GM12875 (cell line): ENCODE results near the gene TRDN.

ENCODE experiments used
- H3K4me3 ChIP-seq: one replicate; pipeline ENCODE4 v1.5.1; 2011; ENCODE audit warnings: low read depth, low read length, control low read depth
- CTCF ChIP-seq: IDR thresholded peaks from 2 replicates; pipeline ENCODE4 v1.5.1; 2011; ENCODE audit warnings: low read depth, mild to moderate bottlenecking, control low read depth, inconsistent platforms, low read length, moderate library complexity, borderline replicate concordance; ENCODE audit not compliant: insufficient read depth

Gene TRDN

GRCh38 chr6:123203928-123204327 lies 432.8 kb downstream of the TRDN start:
- no peak for TF ChIP-seq CTCF
- H3K4me3 ChIP-seq: no peak overlapping the region

- TF ChIP-seq CTCF: no peak
- H3K4me3 ChIP-seq: no peak overlapping the region
Measured at GRCh38 chr6:123201869-123202372, 434.8 kb downstream of the TRDN start.

GRCh38 chr6:123193298-123193697 lies 443.5 kb downstream of the TRDN start:
- no peak overlapping the region for H3K4me3 ChIP-seq
- TF ChIP-seq CTCF: no peak

GRCh38 chr6:123189816-123190215 lies 446.9 kb downstream of the TRDN start:
- H3K4me3 ChIP-seq: no peak overlapping the region
- TF ChIP-seq CTCF: no peak

- TF ChIP-seq CTCF: no peak
Measured at GRCh38 chr6:123182998-123183397, 453.8 kb downstream of the TRDN start.

GRCh38 chr6:123176706-123177105 lies 460.0 kb downstream of the TRDN start:
- TF ChIP-seq CTCF: no peak
- no peak overlapping the region for H3K4me3 ChIP-seq

More at GRCh38 chr6:123182998-123183397, 453.8 kb downstream of the TRDN start:
- no peak overlapping the region for H3K4me3 ChIP-seq

GRCh38 chr6:123171341-123172115 lies 465.2 kb downstream of the TRDN start:
- no peak for TF ChIP-seq CTCF
- no peak overlapping the region for H3K4me3 ChIP-seq
